HepG2 (cell line): ENCODE results near the gene SEC11A. TPM values are rescaled to one million over a fixed set of nuclear protein-coding genes. Genes with fewer than 3 reads are reported as not detected.

ENCODE experiments used
- RORA ChIP-seq: sonication (generic); formaldehyde crosslinking; IDR thresholded peaks from 2 replicates; pipeline ENCODE4 v1.5.0; 2020; ENCODE audit warnings: mild to moderate bottlenecking, missing genetic modification reagents, moderate library complexity
- TFDP2 ChIP-seq: sonication (generic); formaldehyde crosslinking; IDR thresholded peaks from 2 replicates; pipeline ENCODE4 v1.4.0; 2020; ENCODE audit warnings: missing genetic modification reagents
- ZBTB7B ChIP-seq: sonication (generic); formaldehyde crosslinking; IDR thresholded peaks from 2 replicates; pipeline ENCODE4 v1.4.0; 2020; ENCODE audit warnings: missing genetic modification reagents
- ZEB1 ChIP-seq: IDR thresholded peaks from 2 replicates; pipeline ENCODE4 v1.6.1; 2012; ENCODE audit warnings: mild to moderate bottlenecking, low read depth, inconsistent platforms; ENCODE audit not compliant: insufficient replicate concordance
- ZNF367 ChIP-seq: sonication (generic); formaldehyde crosslinking; IDR thresholded peaks from 2 replicates; pipeline ENCODE4 v1.4.0; 2020; ENCODE audit warnings: missing genetic modification reagents, borderline replicate concordance
- ZNF691 ChIP-seq: sonication (generic); formaldehyde crosslinking; IDR thresholded peaks from 2 replicates; pipeline ENCODE4 v1.4.0; 2020; ENCODE audit warnings: missing genetic modification reagents, low read depth, mild to moderate bottlenecking, borderline replicate concordance
- polyA plus RNA-seq, 8 experiments: library from polyadenylated mRNA; depleted of rRNA in 3 of 8; stranded (reverse) in 7 of 8; unstranded in 1 of 8; fragments of >200 nt; fragmentation: Illumina TruSeq in 4 of 8; extraction: Trizol in 4 of 8; gene quantifications; 2 replicates each; pipeline versions ENCODE4 v1.2.1 to v1.2.3, GENCODE V29; 2011 to 2016; ENCODE audit warnings: low read depth in 4 of 8, missing spikeins in 1 of 8, mixed read lengths in 1 of 8; ENCODE audit not compliant: insufficient read depth in 1 of 8
- total RNA-seq, 5 experiments: library from RNA; depleted of rRNA; stranded (reverse); fragments of >200 nt; fragmentation: Illumina TruSeq; extraction: Trizol; gene quantifications; 2 replicates each; pipeline ENCODE4 v1.2.3, GENCODE V29; 2016; ENCODE audit warnings: low read depth in 1 of 5
- TF ChIP-seq, protein P1 (sequence below): sonication (generic); formaldehyde crosslinking; IDR thresholded peaks from one replicate; pipeline ENCODE4 v1.5.1; 2020; ENCODE audit warnings: mild to moderate bottlenecking, missing genetic modification reagents; ENCODE audit errors: not compliant biosample characterization
- TF ChIP-seq, protein P2 (sequence below): conservative IDR thresholded peaks from 2 replicates; pipeline ENCODE4 v1.6.1; 2018; ENCODE audit warnings: missing genetic modification reagents

The SEC11A gene
- total and polyA plus RNA-seq, 2 of the 13 experiments (the other 11 are each of a cell fraction or from before 2014, with no cell fraction given), result 141 to 230 TPM

DNA sequence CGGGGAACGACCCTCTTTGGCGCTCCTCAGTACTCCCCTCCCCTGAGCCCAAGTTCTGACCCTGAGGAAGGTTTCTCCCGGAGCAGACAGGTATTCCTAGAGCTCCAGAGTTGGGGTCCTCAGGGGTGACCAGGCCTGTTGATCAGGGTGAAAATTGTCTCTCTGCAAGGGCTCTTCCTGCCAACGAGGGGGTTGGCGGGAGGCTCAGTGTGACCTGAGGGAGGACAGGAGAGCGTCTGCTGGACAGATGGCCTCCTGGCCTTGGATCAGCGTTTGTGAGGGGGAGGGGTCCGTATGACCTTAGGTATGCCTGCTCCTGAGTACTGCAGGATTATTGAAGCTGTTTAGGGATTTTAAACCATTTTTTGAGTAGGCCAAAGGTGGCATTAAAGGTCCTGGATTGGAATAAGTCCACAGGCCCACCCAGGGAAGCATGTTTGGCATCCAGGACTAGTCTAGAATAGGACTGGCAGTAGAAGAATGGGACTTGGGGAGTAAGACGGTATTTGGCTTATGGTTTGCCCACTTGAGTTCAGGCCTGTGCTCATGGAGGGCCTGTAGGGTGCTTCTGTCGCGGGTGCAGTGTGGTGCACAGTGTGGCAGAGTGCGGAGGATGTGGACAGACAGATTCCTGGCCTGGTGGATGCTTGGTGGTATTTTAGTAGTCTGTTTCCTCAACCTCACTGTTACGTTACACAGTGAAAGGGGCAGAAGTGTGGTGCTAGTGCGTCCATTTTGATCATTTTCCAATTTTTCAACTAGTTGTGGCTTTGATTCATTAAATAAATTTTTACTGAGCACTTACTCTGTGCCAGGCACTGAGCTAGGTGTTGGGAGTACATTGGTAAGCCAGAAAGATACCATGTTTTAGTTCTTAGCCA is 33.4 kb upstream of the SEC11A start (continued):
- TF ChIP-seq, protein P1, sequence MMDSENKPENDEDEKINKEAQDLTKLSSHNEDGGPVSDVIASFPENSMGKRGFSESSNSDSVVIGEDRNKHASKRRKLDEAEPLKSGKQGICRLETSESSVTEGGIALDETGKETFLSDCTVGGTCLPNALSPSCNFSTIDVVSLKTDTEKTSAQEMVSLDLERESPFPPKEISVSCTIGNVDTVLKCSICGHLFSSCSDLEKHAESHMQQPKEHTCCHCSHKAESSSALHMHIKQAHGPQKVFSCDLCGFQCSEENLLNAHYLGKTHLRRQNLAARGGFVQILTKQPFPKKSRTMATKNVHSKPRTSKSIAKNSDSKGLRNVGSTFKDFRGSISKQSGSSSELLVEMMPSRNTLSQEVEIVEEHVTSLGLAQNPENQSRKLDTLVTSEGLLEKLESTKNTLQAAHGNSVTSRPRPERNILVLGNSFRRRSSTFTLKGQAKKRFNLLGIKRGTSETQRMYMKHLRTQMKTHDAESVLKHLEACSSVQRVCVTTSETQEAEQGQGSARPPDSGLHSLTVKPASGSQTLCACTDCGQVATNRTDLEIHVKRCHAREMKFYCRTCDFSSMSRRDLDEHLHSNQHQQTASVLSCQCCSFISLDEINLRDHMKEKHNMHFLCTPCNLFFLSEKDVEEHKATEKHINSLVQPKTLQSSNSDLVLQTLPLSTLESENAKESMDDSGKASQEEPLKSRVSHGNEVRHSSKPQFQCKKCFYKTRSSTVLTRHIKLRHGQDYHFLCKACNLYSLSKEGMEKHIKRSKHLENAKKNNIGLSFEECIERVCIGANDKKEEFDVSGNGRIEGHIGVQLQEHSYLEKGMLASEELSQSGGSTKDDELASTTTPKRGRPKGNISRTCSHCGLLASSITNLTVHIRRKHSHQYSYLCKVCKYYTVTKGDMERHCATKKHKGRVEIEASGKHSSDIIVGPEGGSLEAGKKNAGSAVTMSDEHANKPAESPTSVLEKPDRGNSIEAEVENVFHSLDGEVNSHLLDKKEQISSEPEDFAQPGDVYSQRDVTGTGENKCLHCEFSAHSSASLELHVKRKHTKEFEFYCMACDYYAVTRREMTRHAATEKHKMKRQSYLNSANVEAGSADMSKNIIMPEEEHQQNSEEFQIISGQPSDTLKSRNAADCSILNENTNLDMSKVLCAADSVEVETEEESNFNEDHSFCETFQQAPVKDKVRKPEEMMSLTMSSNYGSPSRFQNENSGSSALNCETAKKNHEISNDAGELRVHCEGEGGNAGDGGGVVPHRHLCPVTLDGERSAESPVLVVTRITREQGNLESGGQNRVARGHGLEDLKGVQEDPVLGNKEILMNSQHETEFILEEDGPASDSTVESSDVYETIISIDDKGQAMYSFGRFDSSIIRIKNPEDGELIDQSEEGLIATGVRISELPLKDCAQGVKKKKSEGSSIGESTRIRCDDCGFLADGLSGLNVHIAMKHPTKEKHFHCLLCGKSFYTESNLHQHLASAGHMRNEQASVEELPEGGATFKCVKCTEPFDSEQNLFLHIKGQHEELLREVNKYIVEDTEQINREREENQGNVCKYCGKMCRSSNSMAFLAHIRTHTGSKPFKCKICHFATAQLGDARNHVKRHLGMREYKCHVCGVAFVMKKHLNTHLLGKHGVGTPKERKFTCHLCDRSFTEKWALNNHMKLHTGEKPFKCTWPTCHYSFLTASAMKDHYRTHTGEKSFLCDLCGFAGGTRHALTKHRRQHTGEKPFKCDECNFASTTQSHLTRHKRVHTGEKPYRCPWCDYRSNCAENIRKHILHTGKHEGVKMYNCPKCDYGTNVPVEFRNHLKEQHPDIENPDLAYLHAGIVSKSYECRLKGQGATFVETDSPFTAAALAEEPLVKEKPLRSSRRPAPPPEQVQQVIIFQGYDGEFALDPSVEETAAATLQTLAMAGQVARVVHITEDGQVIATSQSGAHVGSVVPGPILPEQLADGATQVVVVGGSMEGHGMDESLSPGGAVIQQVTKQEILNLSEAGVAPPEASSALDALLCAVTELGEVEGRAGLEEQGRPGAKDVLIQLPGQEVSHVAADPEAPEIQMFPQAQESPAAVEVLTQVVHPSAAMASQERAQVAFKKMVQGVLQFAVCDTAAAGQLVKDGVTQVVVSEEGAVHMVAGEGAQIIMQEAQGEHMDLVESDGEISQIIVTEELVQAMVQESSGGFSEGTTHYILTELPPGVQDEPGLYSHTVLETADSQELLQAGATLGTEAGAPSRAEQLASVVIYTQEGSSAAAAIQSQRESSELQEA, result peak; percentile 48
- TF ChIP-seq ZNF367 (CRISPR knock-in tag) (no peak), RORA (CRISPR knock-in tag) (no peak), ZNF691 (no peak), ZBTB7B (CRISPR knock-in tag) (peak; percentile 58; the same call in 1 of the 2 replicates), TFDP2 (CRISPR knock-in tag) (peak; percentile 67; the same call in 1 of the 2 replicates), ZEB1 (no peak)
- TF ChIP-seq, protein P2, sequence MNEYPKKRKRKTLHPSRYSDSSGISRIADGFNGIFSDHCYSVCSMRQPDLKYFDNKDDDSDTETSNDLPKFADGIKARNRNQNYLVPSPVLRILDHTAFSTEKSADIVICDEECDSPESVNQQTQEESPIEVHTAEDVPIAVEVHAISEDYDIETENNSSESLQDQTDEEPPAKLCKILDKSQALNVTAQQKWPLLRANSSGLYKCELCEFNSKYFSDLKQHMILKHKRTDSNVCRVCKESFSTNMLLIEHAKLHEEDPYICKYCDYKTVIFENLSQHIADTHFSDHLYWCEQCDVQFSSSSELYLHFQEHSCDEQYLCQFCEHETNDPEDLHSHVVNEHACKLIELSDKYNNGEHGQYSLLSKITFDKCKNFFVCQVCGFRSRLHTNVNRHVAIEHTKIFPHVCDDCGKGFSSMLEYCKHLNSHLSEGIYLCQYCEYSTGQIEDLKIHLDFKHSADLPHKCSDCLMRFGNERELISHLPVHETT, result 0 out of 2 replicates have a peak, but pooled peaks have one; percentile 16
